ENCODE measurements around the gene RNF38. TPM values are rescaled to one million over a fixed set of nuclear protein-coding genes. Genes with fewer than 3 reads are reported as not detected.
A peak's percentile ranks its signal among the peaks of the same experiment; 100 is the strongest.

RNF38 gene
- total RNA-seq, 1 experiment from 2014 or later = 60.2 TPM

- Histone ChIP-seq H4K5ac (ENCODE audit: insufficient read length, low read depth, low read length) (no peak overlapping the region), H3T11ph (ENCODE audit: low read length) (no peak overlapping the region), H3K79me2 (ENCODE audit: insufficient read depth, low read length) (no peaks in the 10 kb centered on the region), H2BK5ac (ENCODE audit: insufficient read length, low read length) (no peak overlapping the region), H3K56ac (ENCODE audit: insufficient read length, low read depth, low read length) (no peak overlapping the region), H3K18ac (ENCODE audit: insufficient read length, low read depth, low read length) (no peak overlapping the region), H3K79me1 (ENCODE audit: insufficient read depth, low read depth, low read length, poor library complexity, severe bottlenecking) (no peaks in the 10 kb centered on the region), H3K9ac (ENCODE audit: extremely low read depth, insufficient read length, low read length) (no peak overlapping the region), H2AFZ (ENCODE audit: low read length) (no peak overlapping the region), H3K23me2 (ENCODE audit: insufficient read length, low read depth, low read length, poor library complexity, severe bottlenecking) (no peaks in the 10 kb centered on the region), H3K23ac (ENCODE audit: insufficient read length, low read depth, low read length) (no peak overlapping the region), H4K8ac (replicated peaks; ENCODE audit: insufficient read length, low read depth, low read length) (no peak overlapping the region), H2AK5ac (ENCODE audit: insufficient read length, low read length) (no peak overlapping the region), H2BK20ac (ENCODE audit: low read depth, low read length, poor library complexity, severe bottlenecking) (no peak overlapping the region), H3K14ac (ENCODE audit: insufficient read depth, low read length) (no peak overlapping the region), H4K91ac (ENCODE audit: insufficient read length, low read depth, low read length) (no peak overlapping the region), H3K27ac (ENCODE audit: insufficient read length, low read depth, low read length) (no peak overlapping the region), H4K20me1 (ENCODE audit: control insufficient read depth, insufficient read depth, insufficient read length) (no peaks in the 10 kb centered on the region), H2BK12ac (ENCODE audit: insufficient read length, low read depth, low read length) (no peak overlapping the region), H3K4ac (ENCODE audit: low read depth, low read length) (no peak overlapping the region), H2BK120ac (ENCODE audit: low read depth, low read length, poor library complexity, severe bottlenecking) (no peak overlapping the region), H2BK15ac (ENCODE audit: low read depth, low read length) (no peak overlapping the region), H3K4me2 (ENCODE audit: insufficient read depth, insufficient read length, low read length) (no peak overlapping the region), H3K27me3 (ENCODE audit: insufficient read depth, low read length) (no peaks in the 10 kb centered on the region), H3K4me1 (ENCODE audit: insufficient read depth, low read length) (no peaks in the 10 kb centered on the region; the same call in 1 of the 2 replicates), H3K9me3 (ENCODE audit: control insufficient read depth, low read depth, low read length) (no peaks in the 10 kb centered on the region)
- Mint-ChIP-seq H3K9me3 (no peaks in the 10 kb centered on the region), H3K4me1 (peaks cover 25 to 42% of the 10 kb centered on the region in 2 experiments), H3K36me3 (ENCODE audit: insufficient read depth in 1 of 3, low read depth in 3 of 3) (no peaks in the 10 kb centered on the region; a peak in 1 of 7 replicates), H3K4me3 (no peak overlapping the region), H3K27me3 (ENCODE audit: low read depth) (no peaks in the 10 kb centered on the region; the same call in 1 of the 2 replicates), H3K27ac (peak overlapping the region in 1 of 3 experiments; percentile 87; a peak in 2 of 7 replicates)
- no peak for DNase-seq
- no peak for TF ChIP-seq CTCF (conservative IDR thresholded peaks at IDR 0.05)
- WGBS (ENCODE audit: extremely low coverage, insufficient read length, low lambda C conversion rate) = no CpG with 5 or more reads among the region's 6 CpGs
Observed at GRCh38 chr9:36319806-36320205, 80.3 kb downstream of the RNF38 start.
